Cerebellar cortex (tissue), 1 donor: Measurements from ENCODE around the gene STYXL2.
A peak's percentile ranks its signal among the peaks of the same experiment; 100 is the strongest.

Experiments used
- DNase-seq: peaks from one replicate; pipeline ENCODE4 v3.0.0-alpha.2; 2015; ENCODE audit warnings: low spot score

STYXL2 gene

DNA sequence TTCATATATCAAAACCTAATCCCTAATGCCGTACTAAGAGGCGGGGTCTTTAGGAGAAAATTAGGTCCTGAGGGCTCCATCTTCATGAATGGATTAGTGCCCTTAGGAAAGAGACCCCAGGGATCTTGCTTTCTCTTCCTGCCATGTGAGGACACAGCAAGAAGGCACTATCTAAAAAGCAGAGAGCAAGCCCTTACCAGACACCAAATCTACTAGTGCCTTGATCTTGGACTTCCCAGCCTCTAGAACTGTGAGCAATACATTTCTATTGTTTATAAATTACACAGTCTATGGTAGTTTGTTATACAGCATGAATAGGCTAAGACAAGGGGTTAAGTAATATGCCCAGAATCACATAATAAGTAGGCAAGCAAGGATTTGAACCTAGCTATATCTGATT lies 42.9 kb downstream of the STYXL2 start:
- DNase-seq = no peak

DNA sequence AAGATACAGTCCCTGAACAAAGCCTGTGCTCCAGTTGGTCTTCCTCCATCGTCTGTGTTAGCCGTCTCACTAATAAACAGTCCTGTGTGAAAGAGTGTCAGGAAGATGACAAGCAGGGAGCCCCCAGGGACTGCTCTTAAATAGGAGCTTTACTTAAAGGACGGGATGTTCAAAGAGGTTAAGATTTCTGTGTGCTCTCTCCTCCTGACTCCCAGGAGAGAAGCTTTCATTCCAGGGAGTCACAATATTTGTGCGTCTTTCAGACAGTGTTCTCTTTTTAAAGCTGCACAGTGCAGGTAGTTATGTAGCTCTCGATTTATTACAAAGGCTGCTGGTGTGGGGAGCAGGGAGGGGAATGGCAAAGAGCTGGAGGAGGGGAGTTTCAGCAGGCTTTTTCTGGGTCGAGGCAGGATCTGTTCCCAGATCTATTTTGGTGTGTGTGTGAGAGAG lies 43.5 kb downstream of the STYXL2 start:
- peak; percentile 89 for DNase-seq

DNA sequence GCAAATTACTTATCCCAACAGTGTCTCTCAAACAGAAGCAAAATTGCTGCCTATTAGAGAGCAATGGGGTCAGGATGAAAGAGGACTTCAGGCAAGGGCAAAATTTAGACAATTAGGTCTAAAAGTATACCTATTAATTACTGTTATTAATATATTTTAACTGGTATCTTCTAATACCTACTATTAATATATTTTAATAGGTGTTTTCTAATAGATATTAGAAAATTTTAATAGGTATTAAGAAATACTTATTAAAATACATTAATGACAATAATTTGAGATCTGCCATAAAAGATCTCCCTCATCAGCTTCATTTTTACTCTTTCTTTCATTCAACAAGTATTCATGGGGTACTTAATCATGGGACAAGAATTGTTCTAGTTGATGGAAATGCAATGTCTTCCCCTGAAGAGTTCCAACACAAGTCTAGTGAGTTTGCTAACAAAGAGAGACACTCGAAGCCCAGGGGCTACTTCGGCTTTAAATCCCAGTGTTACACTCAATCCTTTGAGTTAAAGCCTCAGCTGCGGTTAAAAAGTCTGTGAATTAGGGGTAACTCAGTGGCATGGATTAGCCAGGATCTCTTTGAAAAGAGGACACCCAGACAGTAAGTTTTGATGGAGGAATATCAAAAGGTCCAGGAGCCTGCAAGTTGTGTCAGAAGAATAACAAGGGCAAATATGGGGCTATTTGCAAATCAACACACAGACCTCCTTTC lies 44.1 kb downstream of the STYXL2 start:
- DNase-seq = peak; percentile 34

DNA sequence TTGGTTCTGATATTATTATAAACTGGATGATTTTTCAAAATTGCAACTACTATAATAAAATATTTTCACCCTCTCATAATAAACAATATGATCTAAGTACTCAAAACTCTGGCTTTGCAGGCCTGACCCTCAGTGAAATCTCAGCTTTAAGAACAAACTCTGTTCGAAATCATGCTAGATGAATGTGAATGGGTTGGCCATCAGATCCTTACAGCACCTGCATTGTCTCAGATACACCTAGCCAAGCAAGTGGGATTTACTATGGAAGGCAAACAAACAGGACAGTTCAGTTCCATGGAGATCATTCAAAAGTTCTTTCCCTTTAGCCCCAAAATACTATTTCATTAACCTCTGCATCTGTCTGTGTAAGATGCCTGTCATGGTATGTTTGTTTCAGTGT lies 44.8 kb downstream of the STYXL2 start:
- DNase-seq = no peak

DNA sequence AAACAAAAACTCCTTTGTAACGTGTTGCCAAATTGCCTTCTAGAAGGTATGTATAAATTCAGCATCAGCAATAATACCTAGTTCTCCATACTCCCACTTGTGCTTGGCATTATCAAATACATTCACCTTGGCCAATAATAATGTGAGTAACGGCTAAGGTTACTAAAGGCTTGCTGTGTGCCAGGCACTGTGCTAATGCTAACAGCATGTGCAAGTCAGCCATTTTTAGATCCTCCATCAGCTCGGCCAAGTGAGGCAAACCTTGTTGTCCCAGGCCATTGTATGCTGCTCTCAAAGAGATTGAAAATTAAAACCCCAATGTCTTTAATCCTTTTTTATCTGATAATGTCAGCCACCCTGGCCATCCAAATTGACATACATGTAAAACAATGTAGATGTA lies 48.1 kb downstream of the STYXL2 start:
- DNase-seq = no peak
